HepG2 (cell line): ENCODE measurements around the gene TUT7. TPM values are rescaled to one million over a fixed set of nuclear protein-coding genes. Genes with fewer than 3 reads are reported as not detected.

ENCODE experiments used
- NR3C1 ChIP-seq: sonication (generic); formaldehyde crosslinking; IDR thresholded peaks from 2 replicates; pipeline ENCODE4 v1.4.0; 2020; ENCODE audit warnings: missing genetic modification reagents
- ZNF263 ChIP-seq: sonication (generic); formaldehyde crosslinking; IDR thresholded peaks from 2 replicates; pipeline ENCODE4 v1.4.0; 2020; ENCODE audit warnings: missing genetic modification reagents
- polyA plus RNA-seq, 8 experiments: library from polyadenylated mRNA; depleted of rRNA in 3 of 8; stranded (reverse) in 7 of 8; unstranded in 1 of 8; fragments of >200 nt; fragmentation: Illumina TruSeq in 4 of 8; extraction: Trizol in 4 of 8; gene quantifications; 2 replicates each; pipeline versions ENCODE4 v1.2.1 to v1.2.3, GENCODE V29; 2011 to 2016; ENCODE audit warnings: low read depth in 4 of 8, missing spikeins in 1 of 8, mixed read lengths in 1 of 8; ENCODE audit not compliant: insufficient read depth in 1 of 8
- total RNA-seq, 5 experiments: library from RNA; depleted of rRNA; stranded (reverse); fragments of >200 nt; fragmentation: Illumina TruSeq; extraction: Trizol; gene quantifications; 2 replicates each; pipeline ENCODE4 v1.2.3, GENCODE V29; 2016; ENCODE audit warnings: low read depth in 1 of 5
- TF ChIP-seq, protein P1 (sequence below): sonication (generic); formaldehyde crosslinking; IDR thresholded peaks from 2 replicates; pipeline ENCODE4 v1.4.0; 2020; ENCODE audit warnings: mild to moderate bottlenecking, missing genetic modification reagents

TUT7 gene
- total and polyA plus RNA-seq, 2 of the 13 experiments (the other 11 are each of a cell fraction or from before 2014, with no cell fraction given), result 12.0 to 19.4 TPM

DNA sequence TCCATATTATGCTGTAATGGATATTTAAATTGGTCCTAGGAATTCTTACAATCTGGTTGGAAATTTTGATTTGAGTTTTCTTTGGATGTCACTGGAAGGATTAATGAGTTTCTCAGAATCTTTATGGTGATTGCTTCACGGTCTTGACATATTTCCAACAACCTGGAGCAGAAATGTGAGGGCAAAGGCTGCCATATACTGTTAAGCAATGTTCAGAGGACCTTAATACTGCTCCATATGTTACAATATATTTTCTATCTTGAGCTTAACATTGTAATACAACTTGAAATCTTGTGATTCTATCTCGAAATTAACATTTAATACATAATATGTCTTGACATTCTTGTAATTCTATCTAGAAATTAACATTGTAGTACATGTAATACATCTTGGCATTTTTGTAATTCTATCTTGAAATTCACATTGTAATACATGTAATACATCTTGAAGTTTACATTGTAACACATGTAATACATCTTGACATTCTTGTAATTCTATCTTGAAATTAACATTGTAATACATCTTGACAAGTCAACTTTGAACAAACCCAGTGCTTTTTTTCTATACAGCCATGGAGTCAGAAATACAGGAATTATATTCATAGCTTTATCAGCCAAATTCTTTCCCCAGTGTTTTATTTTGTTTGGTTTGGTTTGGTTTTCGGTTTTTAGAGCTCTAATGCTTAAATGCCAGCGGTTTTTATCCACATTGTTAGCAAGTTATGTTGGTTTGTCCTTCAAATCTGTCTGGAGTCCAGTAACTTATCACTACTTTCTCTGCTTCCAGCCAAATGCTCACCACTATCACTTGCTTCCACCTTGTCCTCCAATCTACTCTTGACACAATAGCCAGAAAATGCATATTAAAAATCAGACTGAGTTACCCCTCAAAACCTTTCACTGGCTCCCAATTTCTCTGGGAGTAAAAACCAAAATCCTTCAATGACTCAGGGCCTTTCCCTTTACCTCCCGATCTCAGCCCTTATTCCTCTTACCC is 3.0 kb upstream of the TUT7 start (continued):
- TF ChIP-seq, protein P1, sequence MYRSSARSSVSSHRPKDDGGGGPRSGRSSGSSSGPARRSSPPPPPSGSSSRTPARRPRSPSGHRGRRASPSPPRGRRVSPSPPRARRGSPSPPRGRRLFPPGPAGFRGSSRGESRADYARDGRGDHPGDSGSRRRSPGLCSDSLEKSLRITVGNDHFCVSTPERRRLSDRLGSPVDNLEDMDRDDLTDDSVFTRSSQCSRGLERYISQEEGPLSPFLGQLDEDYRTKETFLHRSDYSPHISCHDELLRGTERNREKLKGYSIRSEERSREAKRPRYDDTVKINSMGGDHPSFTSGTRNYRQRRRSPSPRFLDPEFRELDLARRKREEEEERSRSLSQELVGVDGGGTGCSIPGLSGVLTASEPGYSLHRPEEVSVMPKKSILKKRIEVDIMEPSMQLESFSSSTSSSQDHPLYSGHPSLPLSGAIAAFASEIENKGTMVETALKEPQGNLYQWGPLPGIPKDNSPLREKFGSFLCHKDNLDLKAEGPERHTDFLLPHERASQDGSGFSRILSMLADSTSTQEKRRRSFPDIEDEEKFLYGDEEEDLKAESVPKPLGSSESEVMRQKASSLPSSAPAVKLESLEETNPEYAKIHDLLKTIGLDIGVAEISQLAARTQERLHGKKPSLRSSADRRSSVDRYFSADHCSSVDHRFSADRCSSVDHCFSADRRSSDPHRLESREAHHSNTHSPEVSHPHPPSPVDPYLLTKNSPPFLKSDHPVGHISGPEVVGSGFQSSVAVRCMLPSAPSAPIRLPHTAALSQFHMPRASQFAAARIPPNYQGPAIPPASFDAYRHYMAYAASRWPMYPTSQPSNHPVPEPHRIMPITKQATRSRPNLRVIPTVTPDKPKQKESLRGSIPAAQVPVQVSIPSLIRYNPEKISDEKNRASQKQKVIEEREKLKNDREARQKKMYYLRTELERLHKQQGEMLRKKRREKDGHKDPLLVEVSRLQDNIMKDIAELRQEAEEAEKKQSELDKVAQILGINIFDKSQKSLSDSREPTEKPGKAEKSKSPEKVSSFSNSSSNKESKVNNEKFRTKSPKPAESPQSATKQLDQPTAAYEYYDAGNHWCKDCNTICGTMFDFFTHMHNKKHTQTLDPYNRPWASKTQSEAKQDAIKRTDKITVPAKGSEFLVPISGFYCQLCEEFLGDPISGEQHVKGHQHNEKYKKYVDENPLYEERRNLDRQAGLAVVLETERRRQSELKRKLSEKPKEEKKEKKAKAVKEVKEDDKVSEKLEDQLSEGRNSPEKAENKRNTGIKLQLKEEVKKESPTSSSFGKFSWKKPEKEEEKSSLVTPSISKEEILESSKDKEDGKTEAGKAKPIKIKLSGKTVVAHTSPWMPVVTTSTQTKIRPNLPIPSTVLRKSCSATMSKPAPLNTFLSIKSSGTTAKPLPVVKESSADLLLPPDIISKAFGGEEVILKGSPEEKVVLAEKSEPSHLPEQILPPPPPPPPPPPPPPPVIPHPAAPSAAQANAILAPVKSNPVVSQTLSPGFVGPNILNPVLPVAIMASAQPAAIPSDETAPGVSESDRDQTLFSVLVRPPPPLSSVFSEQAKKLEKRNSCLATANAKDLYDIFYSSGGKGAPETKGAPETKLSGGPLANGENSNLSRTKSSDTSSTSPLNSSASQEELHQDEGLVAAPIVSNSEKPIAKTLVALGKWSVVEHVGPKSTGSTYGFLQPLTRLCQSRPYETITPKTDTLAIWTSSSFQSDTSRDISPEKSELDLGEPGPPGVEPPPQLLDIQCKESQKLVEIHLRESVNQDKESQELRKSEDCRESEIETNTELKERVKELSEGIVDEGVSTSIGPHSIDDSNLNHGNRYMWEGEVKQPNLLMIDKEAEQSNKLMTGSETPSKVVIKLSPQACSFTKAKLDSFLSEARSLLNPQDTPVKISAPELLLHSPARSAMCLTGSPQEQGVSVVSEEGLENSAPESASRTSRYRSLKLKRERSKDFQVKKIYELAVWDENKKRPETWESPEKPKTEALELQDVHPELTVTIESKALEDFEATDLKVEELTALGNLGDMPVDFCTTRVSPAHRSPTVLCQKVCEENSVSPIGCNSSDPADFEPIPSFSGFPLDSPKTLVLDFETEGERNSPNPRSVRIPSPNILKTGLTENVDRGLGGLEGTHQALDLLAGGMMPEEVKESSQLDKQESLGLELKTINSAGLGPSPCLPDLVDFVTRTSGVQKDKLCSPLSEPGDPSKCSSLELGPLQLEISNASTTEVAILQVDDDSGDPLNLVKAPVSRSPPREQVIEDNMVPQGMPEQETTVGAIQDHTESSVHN (CRISPR knock-in tag), result no peak
- TF ChIP-seq NR3C1, result no peak
- no peak for TF ChIP-seq ZNF263
